ENCODE measurements around the gene CDK11B. TPM values are rescaled to one million over a fixed set of nuclear protein-coding genes. Genes with fewer than 3 reads are reported as not detected.

The CDK11B gene
- total and polyA plus RNA-seq, 2 of the 8 experiments (the other 6 are each of a cell fraction or from before 2014, with no cell fraction given): 11.1 to 31.9 TPM

- H2BK15ac ChIP-seq (ENCODE audit: low read length): no peak overlapping the region
- H3K9ac ChIP-seq (replicated peaks in 1 of 4; ENCODE audit: extremely low read depth in 1 of 4, low read depth in 3 of 4, low read length in 3 of 4): no peak overlapping the region
- no peak overlapping the region for H2AK5ac ChIP-seq (ENCODE audit: low read depth, low read length)
- no peak overlapping the region for H4K8ac ChIP-seq (ENCODE audit: extremely low read depth, insufficient read depth, low read length)
- peaks cover 6 to 20% of the 10 kb centered on the region in 2 experiments for H4K20me1 ChIP-seq (replicated peaks in 1 of 2; ENCODE audit: control insufficient read depth in 1 of 2, insufficient read depth in 2 of 2, low read length in 2 of 2)
- no peak overlapping the region for H2BK20ac ChIP-seq (ENCODE audit: low read length)
- H3K27me3 ChIP-seq (replicated peaks in 1 of 4; ENCODE audit: control insufficient read depth in 3 of 4, extremely low read depth in 1 of 4, insufficient read depth in 3 of 4, low read length in 3 of 4): no peaks in the 10 kb centered on the region; a peak in 1 of 7 replicates
- ChIA-PET POLR2A (ENCODE audit: partially characterized antibody) (interaction anchor here (0.7 to 4.6 kb wide), 7 partner anchors 9 to 261 kb away, joined by 3 to 34 read pairs (median 10); partner anchors contain the start of genes MMP23B and SSU72), CTCF (ENCODE audit: partially characterized antibody) (interaction anchor here (1.0 to 2.2 kb wide), 7 partner anchors 11 to 72 kb away, joined by 3 to 10 read pairs (median 6); no protein-coding TSS in a partner anchor)
- H3K79me2 ChIP-seq (ENCODE audit: control insufficient read depth in 1 of 2, insufficient read depth in 2 of 2, low read length in 2 of 2): peaks cover 0 to 13% of the 10 kb centered on the region in 2 experiments; a peak in 2 of 4 replicates
- no peaks in the 10 kb centered on the region for H3K9me3 ChIP-seq (ENCODE audit: insufficient read depth in 2 of 2, low read depth in 1 of 2, low read length in 1 of 2)
- H3K4me3 ChIP-seq (ENCODE audit: extremely low read depth in 1 of 4, insufficient read depth in 2 of 4, low read depth in 3 of 4, low read length in 4 of 4): 0 out of 8 replicates have a peak overlapping the region, but pooled peaks of 1 of the 4 experiments have one; percentile 97
- WGBS, 2 experiments (ENCODE audit: extremely low coverage in 1 of 2, insufficient coverage in 1 of 2, insufficient read length in 1 of 2, insufficient replicate concordance in 2 of 2, low coverage in 1 of 2, low lambda C conversion rate in 2 of 2, missing lambda C conversion rate in 1 of 2): 82% methylated on average over 11 of the region's 11 CpGs; no CpG with 5 or more reads in 1 of the 2 experiments
- no peak overlapping the region for H2BK120ac ChIP-seq (replicated peaks; ENCODE audit: low read depth, low read length)
- no peak overlapping the region for H3K27ac ChIP-seq (ENCODE audit: low read depth, low read length)
- no peak overlapping the region for H2BK5ac ChIP-seq (ENCODE audit: low read depth, low read length)
- H2BK12ac ChIP-seq (ENCODE audit: low read depth, low read length): no peak overlapping the region
- no peak for FAIRE-seq
- no peak overlapping the region for H3K14ac ChIP-seq (ENCODE audit: insufficient read length)
- H4K91ac ChIP-seq (replicated peaks; ENCODE audit: insufficient read length, low read length): no peak overlapping the region
- no peak for DNase-seq (ENCODE audit: low read depth in 1 of 2, low spot score in 2 of 2)
- H3K23ac ChIP-seq (ENCODE audit: insufficient read length): no peak overlapping the region
- peak overlapping the region in 1 of 2 experiments; percentile 62; a peak in 1 of 4 replicates for H3K4me2 ChIP-seq (ENCODE audit: insufficient read depth in 1 of 2, low read depth in 2 of 2, low read length in 2 of 2)
- H3K18ac ChIP-seq (ENCODE audit: extremely low read depth, low read length): no peak overlapping the region
- peaks cover 0 to 13% (median 5%) of the 10 kb centered on the region in 4 experiments; a peak in 5 of 7 replicates for H3K4me1 ChIP-seq (replicated peaks in 1 of 4; ENCODE audit: control insufficient read depth in 3 of 4, insufficient read depth in 4 of 4, low read length in 3 of 4)
- H3K4ac ChIP-seq (replicated peaks; ENCODE audit: insufficient read length, low read depth, low read length): no peak overlapping the region
- no peak overlapping the region for H4K5ac ChIP-seq (ENCODE audit: insufficient read length, low read depth, low read length)
- peaks cover 3% of the 10 kb centered on the region for H3K79me1 ChIP-seq (ENCODE audit: low read depth, low read length)
- no peaks in the 10 kb centered on the region for H3K36me3 ChIP-seq (ENCODE audit: control insufficient read depth in 2 of 4, insufficient read depth in 4 of 4, low read length in 3 of 4)
- no peak overlapping the region for H2AFZ ChIP-seq (ENCODE audit: low read length)
- peaks cover 6% of the 10 kb centered on the region; the same call in 1 of the 2 replicates for H3K23me2 ChIP-seq (ENCODE audit: low read depth, low read length)
- H3K56ac ChIP-seq (replicated peaks; ENCODE audit: insufficient read length, low read depth, low read length): no peak overlapping the region
- TF ChIP-seq TAF1 (IDR thresholded peaks at IDR 0.05; ENCODE audit: low read depth, low read length) (no peak), CBX5 (IDR thresholded peaks at IDR 0.05; ENCODE audit: low read depth, low read length) (no peak), MAFK (IDR thresholded peaks at IDR 0.05; ENCODE audit: low read depth, low read length) (no peak), SP1 (IDR thresholded peaks at IDR 0.05; ENCODE audit: low read depth, low read length) (no peak), SP2 (IDR thresholded peaks at IDR 0.05; ENCODE audit: low read length) (no peak), FOSL1 (IDR thresholded peaks at IDR 0.05; ENCODE audit: insufficient read depth, low read depth, low read length) (no peak), RFX5 (IDR thresholded peaks at IDR 0.05; ENCODE audit: borderline replicate concordance, low read depth, low read length) (no peak), NRF1 (IDR thresholded peaks at IDR 0.05; ENCODE audit: low read depth, low read length) (no peak), BCL11A (IDR thresholded peaks at IDR 0.05; ENCODE audit: low read depth in 2 of 2, low read length in 2 of 2) (no peak), ZNF274 (IDR thresholded peaks at IDR 0.05; ENCODE audit: borderline replicate concordance, extremely low read depth, low read length) (no peak), SIRT6 (IDR thresholded peaks at IDR 0.05; ENCODE audit: low read length) (no peak)
- TF ChIP-seq, protein P1, sequence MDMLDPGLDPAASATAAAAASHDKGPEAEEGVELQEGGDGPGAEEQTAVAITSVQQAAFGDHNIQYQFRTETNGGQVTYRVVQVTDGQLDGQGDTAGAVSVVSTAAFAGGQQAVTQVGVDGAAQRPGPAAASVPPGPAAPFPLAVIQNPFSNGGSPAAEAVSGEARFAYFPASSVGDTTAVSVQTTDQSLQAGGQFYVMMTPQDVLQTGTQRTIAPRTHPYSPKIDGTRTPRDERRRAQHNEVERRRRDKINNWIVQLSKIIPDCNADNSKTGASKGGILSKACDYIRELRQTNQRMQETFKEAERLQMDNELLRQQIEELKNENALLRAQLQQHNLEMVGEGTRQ (IDR thresholded peaks at IDR 0.05; ENCODE audit: low read length): no peak
Measured at GRCh38 chr1:1613509-1614082, 45.2 kb downstream of the CDK11B start.
